A549 (cell line): ENCODE data around the gene PRIMPOL. TPM values are rescaled to one million over a fixed set of nuclear protein-coding genes. Genes with fewer than 3 reads are reported as not detected.

ENCODE experiments used
- ATAC-seq, 2 experiments: fragments of 200-7000 bp in 1 of 2; fragments of >200 bp in 1 of 2; cut with Nextera tagmentation in 1 of 2; cut with Tn5 transposase in 1 of 2; 3 replicates each; pipeline versions ENCODE4 v1.8.0 to v1.9.1; 2018 to 2020; ENCODE audit warnings: mild to moderate bottlenecking in 1 of 2, moderate library complexity in 1 of 2
- CTCF ChIA-PET: fragments of 300-600 bp; sonication (Branson Sonifier 250); formaldehyde crosslinking; extraction: SDS; loops from one replicate; lab custom pipeline; 2021; ENCODE audit warnings: antibody characterized with exemption, inconsistent platforms; lab: Yijun Ruan, JAX
- POLR2A ChIA-PET: fragments of 350-600 bp; formaldehyde crosslinking; extraction: SDS; loops from one replicate; lab custom pipeline; 2021; ENCODE audit warnings: antibody characterized with exemption, inconsistent platforms; lab: Yijun Ruan, JAX
- DNase-seq, 2 experiments: peaks; one replicate each; pipeline versions ENCODE4 v3.0.0 to v3.0.0-alpha.2; 2011 to 2016; ENCODE audit warnings: low read depth in 1 of 2, low spot score in 1 of 2
- FAIRE-seq: peaks from 2 replicates; lab custom pipeline; 2011; peaks lifted over from hg19 to GRCh38; lab: Jason Lieb, UNC
- H3K27ac ChIP-seq, 2 experiments: fragments of >200 bp; sonication (Bioruptor Twin); formaldehyde crosslinking; 3 replicates each; pipeline ENCODE4 v1.5.1; 2016 to 2017
- H3K4me1 ChIP-seq: fragments of >200 bp; sonication (Bioruptor Twin); formaldehyde crosslinking; 3 replicates; pipeline ENCODE4 v1.6.1; 2016
- H3K4me2 ChIP-seq: fragments of >200 bp; sonication (Bioruptor Twin); formaldehyde crosslinking; 3 replicates; pipeline ENCODE4 v1.6.1; 2016
- H3K4me3 ChIP-seq: fragments of >200 bp; sonication (Bioruptor Twin); formaldehyde crosslinking; 3 replicates; pipeline ENCODE4 v1.5.1; 2016
- H3K9me3 ChIP-seq: fragments of >200 bp; sonication (Bioruptor Twin); formaldehyde crosslinking; 3 replicates; pipeline ENCODE4 v1.6.1; 2016
- CBX8 ChIP-seq: fragments of 200-600 bp; sonication (generic); IDR thresholded peaks from 2 replicates; pipeline ENCODE4 v1.6.1; 2016
- CEBPB ChIP-seq, 2 experiments: fragments of >200 bp in 1 of 2; sonication (Bioruptor Twin) in 1 of 2; formaldehyde crosslinking in 1 of 2; IDR thresholded peaks; 2 replicates each; pipeline ENCODE4 v1.6.1; 2012 to 2016
- CHD2 ChIP-seq: fragments of 150-350 bp; IDR thresholded peaks from 2 replicates; pipeline ENCODE4 v1.6.1; 2014; ENCODE audit warnings: low read length; ENCODE audit not compliant: partially characterized antibody
- EHF ChIP-seq: fragments of 250-450 bp; sonication (Bioruptor Pico); IDR thresholded peaks from 2 replicates; pipeline ENCODE4 v1.5.0; 2020; ENCODE audit warnings: mild to moderate bottlenecking
- FOSB ChIP-seq: fragments of 250-450 bp; sonication (Bioruptor Pico); IDR thresholded peaks from 2 replicates; pipeline ENCODE4 v1.5.0; 2020; ENCODE audit warnings: mild to moderate bottlenecking, moderate library complexity
- FOSL2 ChIP-seq, 2 experiments: fragments of 450-650 bp in 1 of 2; fragments of >200 bp in 1 of 2; sonication (Bioruptor Twin) in 1 of 2; formaldehyde crosslinking; IDR thresholded peaks; 2 replicates each; pipeline versions ENCODE4 v1.5.0 to v1.6.1; 2016 to 2020; ENCODE audit warnings: mild to moderate bottlenecking in 1 of 2, moderate library complexity in 1 of 2
- GATA3 ChIP-seq: IDR thresholded peaks from 2 replicates; pipeline ENCODE4 v1.6.1; 2012; ENCODE audit warnings: borderline replicate concordance
- HOXA7 ChIP-seq: fragments of 250-450 bp; sonication (Bioruptor Pico); IDR thresholded peaks from 2 replicates; pipeline ENCODE4 v1.5.0; 2020; ENCODE audit warnings: mild to moderate bottlenecking, moderate library complexity
- HOXB5 ChIP-seq: fragments of 250-450 bp; sonication (Bioruptor Pico); IDR thresholded peaks from 2 replicates; pipeline ENCODE4 v1.5.0; 2020; ENCODE audit warnings: mild to moderate bottlenecking, moderate library complexity
- KDM1A ChIP-seq: fragments of 200-600 bp; sonication (generic); IDR thresholded peaks from 2 replicates; pipeline ENCODE4 v1.6.1; 2016; ENCODE audit warnings: low read depth, mild to moderate bottlenecking
- MAFK ChIP-seq: fragments of 450-650 bp; IDR thresholded peaks from 2 replicates; pipeline ENCODE4 v1.6.1; 2014; ENCODE audit not compliant: partially characterized antibody
- MYC ChIP-seq: IDR thresholded peaks from 2 replicates; pipeline ENCODE4 v1.6.1; 2012; ENCODE audit warnings: mild to moderate bottlenecking, inconsistent platforms, low read length, improper control_type of control experiment, borderline replicate concordance
- NFE2L2 ChIP-seq: fragments of 150-350 bp; conservative IDR thresholded peaks from 2 replicates; pipeline ENCODE4 v1.6.1; 2014; ENCODE audit warnings: low read length
- NR3C1 ChIP-seq: fragments of >200 bp; sonication (Bioruptor Twin); formaldehyde crosslinking; IDR thresholded peaks from 3 replicates; pipeline ENCODE4 v1.6.1; 2017
- POLR2A ChIP-seq: IDR thresholded peaks from 2 replicates; pipeline ENCODE4 v1.6.1; 2012; ENCODE audit warnings: mild to moderate bottlenecking, low read length
- RAD21 ChIP-seq, 2 experiments: fragments of >200 bp in 1 of 2; sonication (Bioruptor Twin) in 1 of 2; formaldehyde crosslinking in 1 of 2; IDR thresholded peaks in 1 of 2; conservative IDR thresholded peaks in 1 of 2; 2 replicates in 1 of 2; 3 replicates in 1 of 2; pipeline ENCODE4 v1.6.1; 2012 to 2018; ENCODE audit warnings: inconsistent platforms in 1 of 2
- RARB ChIP-seq: fragments of 250-450 bp; sonication (Bioruptor Pico); IDR thresholded peaks from 2 replicates; pipeline ENCODE4 v1.8.0; 2021; ENCODE audit warnings: mild to moderate bottlenecking, moderate library complexity
- RFX5 ChIP-seq: fragments of 450-650 bp; IDR thresholded peaks from 2 replicates; pipeline ENCODE4 v1.7.1; 2014; ENCODE audit warnings: antibody characterized with exemption, mild to moderate bottlenecking, moderate library complexity
- ZC3H11A ChIP-seq: fragments of 450-650 bp; IDR thresholded peaks from 2 replicates; pipeline ENCODE4 v1.6.1; 2014; ENCODE audit warnings: antibody characterized with exemption, mild to moderate bottlenecking
- ZNF302 ChIP-seq: fragments of 250-450 bp; sonication (Bioruptor Pico); IDR thresholded peaks from 2 replicates; pipeline ENCODE4 v1.9.0; 2021; ENCODE audit warnings: inconsistent platforms, mild to moderate bottlenecking, moderate library complexity
- WGBS: methylation state at CpG from one replicate; pipeline ENCODE4 v1.1.6; 2017; ENCODE audit errors: missing lambda C conversion rate; 5-methylcytosine and 5-hydroxymethylcytosine counted together
- polyA plus RNA-seq, 4 experiments: library from polyadenylated mRNA; depleted of rRNA in 3 of 4; stranded (reverse); fragments of >200 nt; fragmentation: RNase III in 1 of 4; extraction: RNeasy Plus Mini Kit Qiagen cat#74134 plus additional on column Dnase treatment in 1 of 4; gene quantifications; 2 replicates in 3 of 4; 3 replicates in 1 of 4; pipeline ENCODE4 v1.2.3, GENCODE V29; 2011 to 2017
- TF ChIP-seq, protein P1 (sequence below): fragments of 450-650 bp; IDR thresholded peaks from 2 replicates; pipeline ENCODE4 v1.6.1; 2014; ENCODE audit warnings: antibody characterized with exemption
- TF ChIP-seq, protein P2 (sequence below): fragments of 200-600 bp; sonication (generic); IDR thresholded peaks from 2 replicates; pipeline ENCODE4 v1.6.1; 2016; ENCODE audit warnings: antibody characterized with exemption, mild to moderate bottlenecking, moderate library complexity
- TF ChIP-seq, protein P3 (sequence below): IDR thresholded peaks from 2 replicates; pipeline ENCODE4 v1.6.1; 2012
- TF ChIP-seq, protein P4 (sequence below): fragments of >200 bp; sonication (Bioruptor Twin); formaldehyde crosslinking; IDR thresholded peaks from 3 replicates; pipeline ENCODE4 v1.6.1; 2016

The PRIMPOL gene
- polyA plus RNA-seq, 2 of the 4 experiments (the other 2 are of a cell fraction), result 10.0 to 23.9 TPM

DNA sequence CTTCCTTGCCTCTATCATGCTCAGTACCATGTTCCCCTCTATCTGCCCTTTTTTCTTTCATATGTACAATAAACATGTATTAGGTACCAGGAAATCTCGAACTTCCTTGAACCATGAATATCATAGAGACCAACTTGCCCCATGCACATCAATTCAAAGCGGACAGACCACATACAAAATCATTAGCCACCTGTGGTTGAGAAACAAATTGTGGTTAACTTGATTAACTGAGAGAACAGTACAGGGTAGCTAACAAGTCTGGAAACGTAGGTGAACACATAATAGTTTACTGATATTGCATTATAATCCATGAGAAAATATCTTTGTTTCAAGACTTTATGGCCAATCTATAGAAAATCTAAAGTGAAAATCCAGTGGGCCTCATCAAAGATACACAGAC lies 8.5 kb upstream of the PRIMPOL start:
- Histone ChIP-seq H3K4me1 (no peaks in the 10 kb centered on the region), H3K9me3 (no peaks in the 10 kb centered on the region), H3K4me3 (no peak overlapping the region), H3K4me2 (no peak overlapping the region), H3K27ac (no peak overlapping the region)
- FAIRE-seq (no peak), ATAC-seq (no peak), DNase-seq (no peak)
- CTCF ChIA-PET, result no interaction called here
- WGBS, result 89% methylated on average over 3 of the region's 3 CpGs
- TF ChIP-seq GATA3 (no peak), MAFK (no peak), HOXA7 (CRISPR knock-in tag) (no peak), RARB (CRISPR knock-in tag) (no peak), NR3C1 (no peak)
- TF ChIP-seq, protein P1, sequence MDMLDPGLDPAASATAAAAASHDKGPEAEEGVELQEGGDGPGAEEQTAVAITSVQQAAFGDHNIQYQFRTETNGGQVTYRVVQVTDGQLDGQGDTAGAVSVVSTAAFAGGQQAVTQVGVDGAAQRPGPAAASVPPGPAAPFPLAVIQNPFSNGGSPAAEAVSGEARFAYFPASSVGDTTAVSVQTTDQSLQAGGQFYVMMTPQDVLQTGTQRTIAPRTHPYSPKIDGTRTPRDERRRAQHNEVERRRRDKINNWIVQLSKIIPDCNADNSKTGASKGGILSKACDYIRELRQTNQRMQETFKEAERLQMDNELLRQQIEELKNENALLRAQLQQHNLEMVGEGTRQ, result no peak
- TF ChIP-seq, protein P2, sequence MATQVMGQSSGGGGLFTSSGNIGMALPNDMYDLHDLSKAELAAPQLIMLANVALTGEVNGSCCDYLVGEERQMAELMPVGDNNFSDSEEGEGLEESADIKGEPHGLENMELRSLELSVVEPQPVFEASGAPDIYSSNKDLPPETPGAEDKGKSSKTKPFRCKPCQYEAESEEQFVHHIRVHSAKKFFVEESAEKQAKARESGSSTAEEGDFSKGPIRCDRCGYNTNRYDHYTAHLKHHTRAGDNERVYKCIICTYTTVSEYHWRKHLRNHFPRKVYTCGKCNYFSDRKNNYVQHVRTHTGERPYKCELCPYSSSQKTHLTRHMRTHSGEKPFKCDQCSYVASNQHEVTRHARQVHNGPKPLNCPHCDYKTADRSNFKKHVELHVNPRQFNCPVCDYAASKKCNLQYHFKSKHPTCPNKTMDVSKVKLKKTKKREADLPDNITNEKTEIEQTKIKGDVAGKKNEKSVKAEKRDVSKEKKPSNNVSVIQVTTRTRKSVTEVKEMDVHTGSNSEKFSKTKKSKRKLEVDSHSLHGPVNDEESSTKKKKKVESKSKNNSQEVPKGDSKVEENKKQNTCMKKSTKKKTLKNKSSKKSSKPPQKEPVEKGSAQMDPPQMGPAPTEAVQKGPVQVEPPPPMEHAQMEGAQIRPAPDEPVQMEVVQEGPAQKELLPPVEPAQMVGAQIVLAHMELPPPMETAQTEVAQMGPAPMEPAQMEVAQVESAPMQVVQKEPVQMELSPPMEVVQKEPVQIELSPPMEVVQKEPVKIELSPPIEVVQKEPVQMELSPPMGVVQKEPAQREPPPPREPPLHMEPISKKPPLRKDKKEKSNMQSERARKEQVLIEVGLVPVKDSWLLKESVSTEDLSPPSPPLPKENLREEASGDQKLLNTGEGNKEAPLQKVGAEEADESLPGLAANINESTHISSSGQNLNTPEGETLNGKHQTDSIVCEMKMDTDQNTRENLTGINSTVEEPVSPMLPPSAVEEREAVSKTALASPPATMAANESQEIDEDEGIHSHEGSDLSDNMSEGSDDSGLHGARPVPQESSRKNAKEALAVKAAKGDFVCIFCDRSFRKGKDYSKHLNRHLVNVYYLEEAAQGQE, result no peak
- POLR2A ChIA-PET, result no interaction called here

DNA sequence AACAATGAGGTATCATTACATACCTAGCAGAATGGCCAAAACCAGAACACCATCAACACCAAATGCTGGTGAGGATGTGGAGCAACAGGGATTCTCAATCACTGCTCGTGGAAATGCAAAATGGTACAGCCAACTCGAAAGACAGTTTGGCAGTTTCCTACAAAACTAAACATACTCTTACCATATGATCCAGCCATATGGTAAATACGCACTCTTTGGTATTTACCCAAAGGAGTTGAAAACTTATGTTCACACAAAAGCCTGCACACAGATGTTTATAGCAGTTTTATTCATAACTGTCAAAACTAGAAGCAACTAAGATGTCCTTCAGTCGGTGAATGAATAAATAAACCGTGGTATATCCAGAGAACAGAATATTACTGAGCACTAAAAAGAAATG lies 8.1 kb upstream of the PRIMPOL start:
- Histone ChIP-seq H3K9me3 (no peaks in the 10 kb centered on the region), H3K4me1 (no peaks in the 10 kb centered on the region), H3K4me2 (no peak overlapping the region), H3K27ac (no peak overlapping the region), H3K4me3 (no peak overlapping the region)
- no peak for FAIRE-seq
- POLR2A ChIA-PET, result no interaction called here
- CTCF ChIA-PET, result no interaction called here
- 94% methylated on average over 5 of the region's 5 CpGs for WGBS
- no peak for ATAC-seq
- TF ChIP-seq CBX8 (no peak), RAD21 (conservative IDR thresholded peaks at IDR 0.05 in 1 of 2, IDR thresholded peaks at IDR 0.05 in 1 of 2) (no peak), EHF (CRISPR knock-in tag) (no peak)
- no peak for DNase-seq

DNA sequence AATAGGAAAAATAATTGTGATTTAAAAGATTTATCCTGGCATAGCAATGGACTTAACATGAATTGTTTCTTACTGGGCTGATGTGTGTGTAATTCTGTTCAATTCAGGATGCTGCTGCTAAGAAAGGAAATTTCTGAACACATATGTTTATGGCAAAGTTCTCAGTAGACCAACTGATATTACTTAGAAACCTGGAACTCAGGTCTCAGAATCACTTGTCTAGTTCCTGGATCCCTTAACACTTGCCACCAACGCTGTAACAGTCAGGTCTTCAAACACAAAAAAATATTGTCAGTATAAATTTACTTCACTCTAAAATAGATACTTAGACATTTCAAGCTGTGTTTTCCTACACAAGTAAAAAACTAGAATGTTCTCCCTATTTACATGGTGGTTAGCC lies 5.8 kb upstream of the PRIMPOL start:
- H3K4me1 ChIP-seq, result peaks cover 10% of the 10 kb centered on the region
- no peak overlapping the region for H3K4me2 ChIP-seq
- H3K27ac ChIP-seq, result no peak overlapping the region
- H3K4me3 ChIP-seq, result no peak overlapping the region
- 100% methylated on average over 1 of the region's 1 CpG for WGBS
- CTCF ChIA-PET, result no interaction called here
- TF ChIP-seq NFE2L2 (no peak), FOSL2 (IDR thresholded peaks at IDR 0.05) (no peak), FOSL2 (CRISPR knock-in tag; IDR thresholded peaks at IDR 0.05) (no peak), EHF (CRISPR knock-in tag) (no peak), MAFK (no peak)
- TF ChIP-seq, protein P3, sequence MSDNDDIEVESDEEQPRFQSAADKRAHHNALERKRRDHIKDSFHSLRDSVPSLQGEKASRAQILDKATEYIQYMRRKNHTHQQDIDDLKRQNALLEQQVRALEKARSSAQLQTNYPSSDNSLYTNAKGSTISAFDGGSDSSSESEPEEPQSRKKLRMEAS, result no peak
- DNase-seq, result no peak
- no peak for FAIRE-seq
- ATAC-seq, result no peak
- POLR2A ChIA-PET, result no interaction called here
- H3K9me3 ChIP-seq, result no peaks in the 10 kb centered on the region

DNA sequence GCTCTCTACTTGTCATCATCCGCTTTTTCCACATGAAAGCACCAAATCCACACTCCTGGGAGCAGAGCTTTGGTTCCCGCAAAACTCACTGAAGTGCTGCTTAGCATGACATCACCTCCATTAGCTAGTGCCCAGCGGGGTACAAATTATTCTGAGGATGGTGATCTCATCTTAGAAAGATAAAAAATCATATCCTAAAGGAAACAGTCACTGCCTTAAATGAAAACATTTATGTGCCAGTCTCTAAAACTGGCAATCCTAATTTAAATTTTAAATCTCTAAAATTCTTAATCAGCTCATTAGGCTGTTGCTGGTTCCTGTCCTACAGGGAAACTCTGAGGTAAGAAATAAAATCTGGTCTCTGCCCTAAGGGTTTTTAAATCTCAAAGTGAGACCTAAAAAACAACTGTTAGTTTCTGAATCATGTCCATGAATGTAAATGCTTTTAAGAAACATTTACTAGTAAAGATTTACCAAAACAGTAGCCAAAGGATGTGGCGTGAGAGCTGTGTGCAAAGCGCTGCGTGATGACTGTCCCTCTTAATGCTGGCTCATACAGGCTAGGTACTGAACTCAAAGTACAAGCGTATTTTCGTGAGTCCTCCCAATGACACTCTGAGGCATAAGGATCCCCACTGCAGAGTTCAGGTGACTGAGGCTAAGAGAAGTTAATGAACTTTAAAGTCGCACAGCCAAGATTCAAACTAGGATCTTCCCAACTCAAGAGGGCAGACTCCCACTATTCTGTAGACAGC lies 4.8 kb upstream of the PRIMPOL start:
- no peak overlapping the region for H3K27ac ChIP-seq
- no peak for ATAC-seq
- ChIA-PET CTCF (no interaction called here), POLR2A (no interaction called here)
- H3K9me3 ChIP-seq, result no peaks in the 10 kb centered on the region
- no peak for DNase-seq
- WGBS, result 86% methylated on average over 9 of the region's 9 CpGs
- peaks cover 10% of the 10 kb centered on the region for H3K4me1 ChIP-seq
- no peak overlapping the region for H3K4me3 ChIP-seq
- no peak for FAIRE-seq
- H3K4me2 ChIP-seq, result no peak overlapping the region
- TF ChIP-seq NFE2L2 (no peak), RFX5 (no peak), HOXA7 (CRISPR knock-in tag) (no peak), ZNF302 (CRISPR knock-in tag) (no peak), ZC3H11A (no peak), FOSB (CRISPR knock-in tag) (no peak), MYC (no peak), RAD21 (conservative IDR thresholded peaks at IDR 0.05 in 1 of 2, IDR thresholded peaks at IDR 0.05 in 1 of 2) (no peak), CEBPB (IDR thresholded peaks at IDR 0.05) (no peak), HOXB5 (CRISPR knock-in tag) (no peak), CHD2 (no peak), POLR2A (no peak), KDM1A (no peak)
- TF ChIP-seq, protein P3, result no peak
- TF ChIP-seq, protein P4, sequence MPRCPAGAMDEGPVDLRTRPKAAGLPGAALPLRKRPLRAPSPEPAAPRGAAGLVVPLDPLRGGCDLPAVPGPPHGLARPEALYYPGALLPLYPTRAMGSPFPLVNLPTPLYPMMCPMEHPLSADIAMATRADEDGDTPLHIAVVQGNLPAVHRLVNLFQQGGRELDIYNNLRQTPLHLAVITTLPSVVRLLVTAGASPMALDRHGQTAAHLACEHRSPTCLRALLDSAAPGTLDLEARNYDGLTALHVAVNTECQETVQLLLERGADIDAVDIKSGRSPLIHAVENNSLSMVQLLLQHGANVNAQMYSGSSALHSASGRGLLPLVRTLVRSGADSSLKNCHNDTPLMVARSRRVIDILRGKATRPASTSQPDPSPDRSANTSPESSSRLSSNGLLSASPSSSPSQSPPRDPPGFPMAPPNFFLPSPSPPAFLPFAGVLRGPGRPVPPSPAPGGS, result no peak
